ENCODE results near the gene RAPGEF5.
A peak's percentile ranks its signal among the peaks of the same experiment; 100 is the strongest.

RAPGEF5 gene

DNA sequence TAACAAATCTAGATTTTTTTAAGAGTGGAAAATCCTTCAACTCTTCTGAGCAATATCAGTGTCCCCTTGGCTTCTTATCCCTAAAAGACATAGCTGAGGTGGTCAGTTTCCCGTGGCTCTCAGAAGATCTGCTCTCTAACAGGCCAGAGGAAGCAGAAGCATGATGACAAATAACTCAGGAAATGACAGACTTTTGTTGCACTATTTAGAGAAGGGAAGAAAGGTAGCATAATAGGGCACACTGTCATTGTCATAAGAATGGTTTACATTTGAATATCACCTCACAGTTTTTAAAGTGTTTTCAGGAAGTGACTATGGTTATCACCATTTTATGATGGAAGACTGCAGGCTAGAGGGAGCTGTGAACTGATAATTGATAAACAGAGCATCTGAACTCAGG, 33.6 kb upstream of the RAPGEF5 start:
- Mint-ChIP-seq H3K27me3 (peaks cover 45% of the 10 kb centered on the region), H3K4me1 (peaks cover 6% of the 10 kb centered on the region), H3K36me3 (no peaks in the 10 kb centered on the region), H3K4me3 (no peak overlapping the region), H3K27ac (no peak overlapping the region), H3K9me3 (peaks cover 8% of the 10 kb centered on the region)
- ATAC-seq, result no peak

- Mint-ChIP-seq H3K4me3 (no peak overlapping the region), H3K27ac (no peak overlapping the region), H3K36me3 (no peaks in the 10 kb centered on the region), H3K4me1 (peaks cover 6% of the 10 kb centered on the region), H3K27me3 (peaks cover 51% of the 10 kb centered on the region), H3K9me3 (peaks cover 8% of the 10 kb centered on the region)
- no peak for ATAC-seq
Measured at GRCh38 chr7:22389892-22390291, 32.9 kb upstream of the RAPGEF5 start.

- Mint-ChIP-seq H3K4me1 (peaks cover 6% of the 10 kb centered on the region), H3K4me3 (no peak overlapping the region), H3K36me3 (no peaks in the 10 kb centered on the region), H3K27ac (no peak overlapping the region), H3K9me3 (peaks cover 8% of the 10 kb centered on the region), H3K27me3 (peaks cover 44% of the 10 kb centered on the region)
- ATAC-seq, result no peak
Measured at GRCh38 chr7:22387583-22387982, 30.6 kb upstream of the RAPGEF5 start.

- H3K27ac Mint-ChIP-seq, result no peak overlapping the region
- H3K4me1 Mint-ChIP-seq, result peaks cover 6% of the 10 kb centered on the region
- ATAC-seq, result no peak
Measured at GRCh38 chr7:22386865-22387264, 29.9 kb upstream of the RAPGEF5 start.

DNA sequence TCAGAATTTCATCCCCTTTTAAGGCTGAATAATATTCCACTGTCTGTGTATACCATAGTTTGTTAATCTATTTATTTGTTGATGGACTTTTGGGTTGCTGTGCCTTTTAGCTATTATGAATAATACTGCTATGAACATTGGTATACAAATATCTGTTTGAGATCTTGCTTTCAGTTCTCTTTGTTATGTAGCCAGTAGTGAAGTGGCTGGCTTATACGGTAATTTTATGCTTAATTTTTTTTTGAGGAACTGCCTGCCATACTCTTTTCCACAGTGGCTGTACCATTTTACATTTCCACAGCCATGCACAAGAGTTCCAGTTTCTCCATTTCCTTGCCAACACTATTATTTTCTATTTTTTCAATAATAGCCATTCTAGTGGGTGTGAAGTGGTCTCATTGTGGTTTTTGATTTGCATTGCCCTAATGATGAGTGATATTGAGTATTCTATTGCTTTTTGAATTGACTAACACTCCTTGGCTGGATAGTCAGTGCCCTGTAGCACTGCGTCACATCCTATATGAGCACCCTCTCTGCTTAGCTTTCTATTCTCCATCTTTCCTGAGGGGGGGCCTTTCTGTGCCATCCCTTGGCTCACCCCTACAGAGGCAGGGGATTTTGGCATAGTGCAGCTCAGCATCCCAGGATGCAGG, 29.4 kb upstream of the RAPGEF5 start:
- Mint-ChIP-seq H3K4me1 (peaks cover 6% of the 10 kb centered on the region), H3K36me3 (no peaks in the 10 kb centered on the region), H3K4me3 (no peak overlapping the region), H3K27ac (no peak overlapping the region), H3K27me3 (peaks cover 51% of the 10 kb centered on the region), H3K9me3 (peaks cover 8% of the 10 kb centered on the region)
- ATAC-seq, result peak; percentile 65

More at GRCh38 chr7:22386865-22387264, 29.9 kb upstream of the RAPGEF5 start:
- Mint-ChIP-seq H3K4me3 (no peak overlapping the region), H3K27me3 (peaks cover 46% of the 10 kb centered on the region), H3K9me3 (peaks cover 8% of the 10 kb centered on the region), H3K36me3 (no peaks in the 10 kb centered on the region)

GRCh38 chr7:22385326-22385725, 28.4 kb upstream of the RAPGEF5 start:
- no peaks in the 10 kb centered on the region for H3K36me3 Mint-ChIP-seq
- peaks cover 8% of the 10 kb centered on the region for H3K9me3 Mint-ChIP-seq
- H3K4me3 Mint-ChIP-seq, result no peak overlapping the region
- H3K4me1 Mint-ChIP-seq, result peaks cover 6% of the 10 kb centered on the region
- no peak for ATAC-seq
- peaks cover 62% of the 10 kb centered on the region for H3K27me3 Mint-ChIP-seq
- no peak overlapping the region for H3K27ac Mint-ChIP-seq

DNA sequence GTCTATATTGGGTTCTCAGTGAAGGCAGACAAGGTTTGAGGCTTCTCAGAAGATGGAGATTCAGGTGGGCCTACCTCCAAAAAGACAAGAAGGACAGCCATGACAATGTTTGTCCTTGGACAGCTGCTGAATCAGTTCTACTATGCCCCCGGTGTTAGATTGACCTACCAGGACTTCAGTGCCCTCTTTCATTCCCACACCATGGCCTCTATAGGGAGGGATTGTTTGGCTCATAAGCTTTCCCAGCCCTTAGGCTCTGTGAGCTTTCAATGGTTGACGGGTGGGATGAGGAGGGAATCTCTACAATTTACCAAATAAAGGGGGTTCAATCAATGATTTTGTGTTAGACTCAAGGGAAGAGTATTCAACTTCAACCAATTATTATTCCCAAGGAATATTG, 23.4 kb upstream of the RAPGEF5 start:
- Mint-ChIP-seq H3K36me3 (no peaks in the 10 kb centered on the region), H3K4me3 (no peak overlapping the region), H3K27me3 (peaks cover 45% of the 10 kb centered on the region), H3K27ac (no peak overlapping the region), H3K9me3 (no peaks in the 10 kb centered on the region), H3K4me1 (no peaks in the 10 kb centered on the region)
- no peak for ATAC-seq

- Mint-ChIP-seq H3K36me3 (no peaks in the 10 kb centered on the region), H3K9me3 (no peaks in the 10 kb centered on the region), H3K27me3 (peaks cover 34% of the 10 kb centered on the region), H3K4me3 (no peak overlapping the region), H3K27ac (no peak overlapping the region), H3K4me1 (no peaks in the 10 kb centered on the region)
- ATAC-seq, result no peak
Measured at GRCh38 chr7:22378199-22378980, 21.4 kb upstream of the RAPGEF5 start.

GRCh38 chr7:22377703-22378102, 20.7 kb upstream of the RAPGEF5 start:
- Mint-ChIP-seq H3K4me3 (no peak overlapping the region), H3K4me1 (no peaks in the 10 kb centered on the region), H3K9me3 (no peaks in the 10 kb centered on the region), H3K36me3 (no peaks in the 10 kb centered on the region), H3K27me3 (peaks cover 34% of the 10 kb centered on the region), H3K27ac (no peak overlapping the region)
- no peak for ATAC-seq

- no peak for ATAC-seq
- H3K36me3 Mint-ChIP-seq, result no peaks in the 10 kb centered on the region
- no peak overlapping the region for H3K4me3 Mint-ChIP-seq
- H3K27ac Mint-ChIP-seq, result no peak overlapping the region
- no peaks in the 10 kb centered on the region for H3K9me3 Mint-ChIP-seq
- H3K27me3 Mint-ChIP-seq, result peaks cover 17% of the 10 kb centered on the region
- no peaks in the 10 kb centered on the region for H3K4me1 Mint-ChIP-seq
Measured at GRCh38 chr7:22375359-22376048, 18.6 kb upstream of the RAPGEF5 start.

GRCh38 chr7:22373911-22374310, 17.0 kb upstream of the RAPGEF5 start:
- Mint-ChIP-seq H3K27me3 (peaks cover under 1% of the 10 kb centered on the region), H3K9me3 (no peaks in the 10 kb centered on the region), H3K36me3 (no peaks in the 10 kb centered on the region), H3K4me3 (no peak overlapping the region), H3K4me1 (no peaks in the 10 kb centered on the region), H3K27ac (no peak overlapping the region)
- ATAC-seq, result no peak

DNA sequence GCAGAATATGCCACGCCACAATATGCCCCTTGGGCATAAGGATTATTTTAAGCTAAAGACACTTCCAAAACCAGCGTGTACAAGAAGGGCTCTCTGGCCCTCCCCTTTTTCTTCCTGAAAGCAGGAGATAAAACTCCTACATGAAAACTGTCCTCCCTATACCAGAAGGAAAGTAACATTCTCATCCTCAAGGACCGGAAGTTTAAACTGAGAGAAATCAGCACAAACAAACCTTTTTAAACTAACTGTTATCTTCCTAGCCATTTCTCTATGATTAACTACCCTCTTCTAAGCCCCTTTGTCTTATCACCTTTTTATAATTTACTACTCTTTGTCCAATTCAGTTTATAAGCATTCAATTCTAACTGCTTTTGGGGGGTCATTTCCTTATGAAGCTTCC, 16.4 kb upstream of the RAPGEF5 start:
- ATAC-seq, result no peak
- no peak overlapping the region for H3K4me3 Mint-ChIP-seq
- H3K9me3 Mint-ChIP-seq, result no peaks in the 10 kb centered on the region
- no peaks in the 10 kb centered on the region for H3K27me3 Mint-ChIP-seq
- H3K4me1 Mint-ChIP-seq, result no peaks in the 10 kb centered on the region
- H3K27ac Mint-ChIP-seq, result no peak overlapping the region
- no peaks in the 10 kb centered on the region for H3K36me3 Mint-ChIP-seq

GRCh38 chr7:22372863-22373262, 15.9 kb upstream of the RAPGEF5 start:
- H3K4me1 Mint-ChIP-seq, result no peaks in the 10 kb centered on the region
- no peaks in the 10 kb centered on the region for H3K27me3 Mint-ChIP-seq
- no peak overlapping the region for H3K4me3 Mint-ChIP-seq
- no peaks in the 10 kb centered on the region for H3K36me3 Mint-ChIP-seq
- no peaks in the 10 kb centered on the region for H3K9me3 Mint-ChIP-seq
- ATAC-seq, result no peak
- no peak overlapping the region for H3K27ac Mint-ChIP-seq

GRCh38 chr7:22371878-22372277, 14.9 kb upstream of the RAPGEF5 start:
- Mint-ChIP-seq H3K27me3 (no peaks in the 10 kb centered on the region), H3K4me3 (no peak overlapping the region), H3K36me3 (no peaks in the 10 kb centered on the region), H3K27ac (no peak overlapping the region), H3K9me3 (no peaks in the 10 kb centered on the region), H3K4me1 (no peaks in the 10 kb centered on the region)
- ATAC-seq, result no peak

DNA sequence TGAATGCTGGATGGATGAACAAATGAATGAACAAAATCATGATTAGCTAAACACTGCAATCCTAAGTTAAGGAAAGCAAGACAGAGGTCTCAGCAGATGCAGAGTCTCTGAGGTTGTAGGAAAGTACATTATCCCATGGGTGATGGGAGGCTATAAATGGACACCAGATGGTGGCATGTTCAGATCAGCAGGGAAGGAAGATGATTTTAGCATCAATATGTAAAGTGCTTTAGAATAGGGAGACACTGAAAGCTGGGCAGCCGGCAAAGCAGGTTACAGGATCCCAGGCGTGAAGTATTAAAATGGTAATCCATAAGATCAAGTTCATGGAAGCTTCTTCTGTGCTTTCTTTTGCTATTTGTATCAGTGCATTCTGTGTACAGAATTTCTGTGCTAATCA, 7.9 kb upstream of the RAPGEF5 start:
- no peaks in the 10 kb centered on the region for H3K36me3 Mint-ChIP-seq
- no peaks in the 10 kb centered on the region for H3K4me1 Mint-ChIP-seq
- no peaks in the 10 kb centered on the region for H3K9me3 Mint-ChIP-seq
- peaks cover 11% of the 10 kb centered on the region for H3K27me3 Mint-ChIP-seq
- no peak for ATAC-seq
- no peak overlapping the region for H3K27ac Mint-ChIP-seq
- H3K4me3 Mint-ChIP-seq, result no peak overlapping the region
